B cell (primary cell): ENCODE results near the gene CNIH4.

Source experiments
- EZH2 ChIP-seq: IDR thresholded peaks from 2 replicates; pipeline ENCODE4 v1.6.1; 2012; ENCODE audit warnings: borderline replicate concordance, low read depth, mild to moderate bottlenecking, moderate library complexity, low read length; ENCODE audit not compliant: insufficient read depth, poor library complexity, severe bottlenecking
- TF ChIP-seq, protein P1 (sequence below): fragments of 200-600 bp; IDR thresholded peaks from one replicate; pipeline ENCODE4 v1.8.0; 2022; ENCODE audit warnings: antibody characterized with exemption, mild to moderate bottlenecking

DNA sequence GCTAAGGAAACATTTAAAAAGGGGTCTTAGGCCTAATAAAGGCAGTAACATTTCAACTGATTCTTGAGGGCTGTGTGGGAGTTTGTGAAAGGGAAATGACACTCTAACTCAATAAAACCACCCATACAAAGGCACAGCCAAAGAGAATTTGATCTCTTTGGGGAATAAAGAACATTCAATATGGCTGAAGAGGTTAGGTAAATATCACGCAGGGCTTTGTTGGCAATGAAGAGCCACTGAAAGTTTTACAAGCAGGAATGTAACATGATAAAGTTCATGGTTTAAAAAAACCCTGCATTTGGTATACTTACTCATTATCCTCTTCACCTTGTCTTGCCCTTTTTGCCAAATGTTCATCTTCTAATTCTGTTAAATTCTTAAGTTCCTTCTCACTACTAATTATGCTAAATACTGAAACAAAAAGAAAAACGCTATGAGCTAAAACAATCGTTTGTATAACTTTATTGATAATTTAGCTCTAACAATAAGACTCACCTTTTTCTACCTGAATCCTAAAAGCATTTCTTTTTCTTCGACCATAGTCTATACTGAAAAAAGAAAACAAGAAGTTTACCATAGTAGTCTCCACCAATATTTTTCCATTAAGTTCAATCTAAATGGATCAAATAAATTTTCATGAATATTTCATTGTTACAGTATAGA, 39.2 kb upstream of the CNIH4 start:
- TF ChIP-seq, protein P1, sequence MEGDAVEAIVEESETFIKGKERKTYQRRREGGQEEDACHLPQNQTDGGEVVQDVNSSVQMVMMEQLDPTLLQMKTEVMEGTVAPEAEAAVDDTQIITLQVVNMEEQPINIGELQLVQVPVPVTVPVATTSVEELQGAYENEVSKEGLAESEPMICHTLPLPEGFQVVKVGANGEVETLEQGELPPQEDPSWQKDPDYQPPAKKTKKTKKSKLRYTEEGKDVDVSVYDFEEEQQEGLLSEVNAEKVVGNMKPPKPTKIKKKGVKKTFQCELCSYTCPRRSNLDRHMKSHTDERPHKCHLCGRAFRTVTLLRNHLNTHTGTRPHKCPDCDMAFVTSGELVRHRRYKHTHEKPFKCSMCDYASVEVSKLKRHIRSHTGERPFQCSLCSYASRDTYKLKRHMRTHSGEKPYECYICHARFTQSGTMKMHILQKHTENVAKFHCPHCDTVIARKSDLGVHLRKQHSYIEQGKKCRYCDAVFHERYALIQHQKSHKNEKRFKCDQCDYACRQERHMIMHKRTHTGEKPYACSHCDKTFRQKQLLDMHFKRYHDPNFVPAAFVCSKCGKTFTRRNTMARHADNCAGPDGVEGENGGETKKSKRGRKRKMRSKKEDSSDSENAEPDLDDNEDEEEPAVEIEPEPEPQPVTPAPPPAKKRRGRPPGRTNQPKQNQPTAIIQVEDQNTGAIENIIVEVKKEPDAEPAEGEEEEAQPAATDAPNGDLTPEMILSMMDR, result no peak
- no peak for TF ChIP-seq EZH2
